ENCODE data around the gene CCL3. TPM values are rescaled to one million over a fixed set of nuclear protein-coding genes. Genes with fewer than 3 reads are reported as not detected.
"Not testable (repeated sequence)": the region's sequence is repeated elsewhere in the genome, so short reads cannot be mapped to it uniquely, and the experiment has no call there.

Gene CCL3
- polyA plus RNA-seq, 1 donor, result 3.1 TPM

DNA sequence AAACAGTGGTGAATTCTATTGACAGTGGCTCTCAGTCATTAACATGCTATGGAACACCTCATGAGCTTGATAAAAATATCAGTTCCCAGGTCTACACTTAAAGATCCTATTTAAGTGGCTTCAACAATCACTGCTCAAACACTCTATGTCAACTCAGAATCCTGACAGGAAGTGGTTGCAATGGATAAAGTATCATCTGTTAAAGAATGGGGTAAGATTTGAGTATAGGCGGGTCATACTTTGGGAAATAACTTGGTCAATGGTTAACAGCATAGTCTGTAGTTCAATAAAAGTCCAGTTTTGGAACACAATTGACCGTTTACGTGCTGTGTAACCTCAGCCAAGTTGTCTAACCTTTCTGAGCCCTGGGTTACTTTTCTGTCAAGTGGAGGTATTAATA is 2.5 kb downstream of the CCL3 start:
- not testable (repeated sequence) for DNase-seq (ENCODE audit: low read depth)

DNA sequence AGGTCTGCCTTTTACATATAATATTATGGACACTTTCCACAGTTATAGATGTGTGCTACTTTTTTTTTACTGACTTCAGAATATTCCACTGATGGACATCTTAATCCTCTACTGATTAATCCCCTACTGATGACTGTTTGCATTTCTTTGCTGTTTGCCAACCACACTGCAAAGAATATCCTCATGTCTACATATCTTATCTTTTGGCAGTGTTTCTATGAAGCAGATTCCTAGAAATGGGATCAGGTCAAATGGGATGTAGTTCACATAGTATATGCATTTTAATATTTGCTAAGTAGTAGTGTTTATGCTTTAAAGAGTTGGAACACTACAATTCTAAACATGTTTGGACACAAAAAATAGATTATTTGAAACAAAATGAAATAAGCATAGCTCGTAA is 3.2 kb downstream of the CCL3 start:
- no peak for DNase-seq (ENCODE audit: low read depth)

DNA sequence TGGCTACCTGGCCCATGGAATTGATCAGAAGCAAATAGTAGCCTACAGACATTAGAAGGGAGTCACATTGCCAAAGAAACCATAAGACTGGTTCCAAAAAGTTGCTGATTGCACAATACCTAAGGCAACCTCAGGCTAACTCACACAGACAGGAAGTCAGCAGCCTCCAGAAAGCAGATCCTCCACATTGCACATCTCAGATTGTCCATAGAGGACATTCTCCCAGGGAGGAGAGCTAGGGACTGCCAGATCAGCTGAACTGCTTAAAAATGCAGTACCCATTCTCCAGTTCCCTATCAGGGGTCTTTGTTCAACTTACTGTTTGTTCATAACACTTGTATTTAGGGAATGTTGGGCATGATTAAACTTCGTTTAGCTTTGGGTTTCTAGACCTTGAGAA is 4.2 kb downstream of the CCL3 start:
- no peak for DNase-seq (ENCODE audit: low read depth)

DNA sequence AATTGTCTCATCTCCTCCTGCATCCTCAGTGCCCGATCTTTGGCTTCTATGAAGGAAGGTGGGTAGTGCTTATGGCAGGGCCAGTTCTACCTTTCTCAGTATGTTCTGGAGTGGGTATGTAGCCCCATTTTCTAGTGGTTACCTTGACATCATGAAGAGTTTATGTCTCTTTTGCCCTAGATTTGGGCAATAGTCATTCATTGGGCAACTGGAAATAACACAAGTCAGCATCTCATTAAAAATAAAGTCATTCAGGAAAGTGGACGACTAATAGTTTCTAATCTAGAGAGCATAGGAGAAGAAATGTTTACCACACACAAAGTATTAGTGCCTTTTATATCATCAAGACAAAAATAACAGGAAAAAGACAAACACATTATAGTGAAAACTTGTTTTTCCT is 6.3 kb downstream of the CCL3 start:
- DNase-seq (ENCODE audit: low read depth), result not testable (repeated sequence)

DNA sequence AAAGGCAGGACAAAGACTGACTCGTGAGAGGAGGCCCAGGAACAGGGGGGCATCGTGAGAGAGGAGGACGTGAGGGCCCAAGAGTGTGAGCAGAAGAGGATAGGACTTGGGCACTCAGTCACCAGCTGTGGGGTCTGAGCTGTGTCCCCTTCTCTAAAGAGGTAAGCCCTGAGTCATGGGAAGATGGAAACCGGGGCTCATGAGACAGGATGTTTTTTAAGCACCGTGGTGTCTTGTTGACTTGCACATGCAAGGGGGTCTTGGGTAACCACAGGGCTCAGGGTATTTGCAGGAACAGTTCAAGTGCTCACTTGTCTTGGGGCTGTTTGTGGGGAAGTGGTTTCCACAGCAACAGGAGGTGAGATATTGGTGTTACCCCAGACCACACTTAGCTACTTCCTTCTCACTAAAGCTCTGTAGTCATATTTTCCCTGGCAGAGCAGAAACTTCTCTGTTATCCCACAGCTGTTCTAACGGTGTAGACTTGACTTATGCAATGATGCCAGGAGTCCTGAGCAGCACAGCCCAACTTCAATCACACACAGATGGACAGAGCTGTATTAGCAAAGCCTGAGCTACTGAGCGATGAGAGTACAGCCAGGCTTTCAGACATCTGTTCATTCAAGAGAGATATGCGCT is 7.3 kb downstream of the CCL3 start:
- not testable (repeated sequence) for DNase-seq (ENCODE audit: low read depth)

DNA sequence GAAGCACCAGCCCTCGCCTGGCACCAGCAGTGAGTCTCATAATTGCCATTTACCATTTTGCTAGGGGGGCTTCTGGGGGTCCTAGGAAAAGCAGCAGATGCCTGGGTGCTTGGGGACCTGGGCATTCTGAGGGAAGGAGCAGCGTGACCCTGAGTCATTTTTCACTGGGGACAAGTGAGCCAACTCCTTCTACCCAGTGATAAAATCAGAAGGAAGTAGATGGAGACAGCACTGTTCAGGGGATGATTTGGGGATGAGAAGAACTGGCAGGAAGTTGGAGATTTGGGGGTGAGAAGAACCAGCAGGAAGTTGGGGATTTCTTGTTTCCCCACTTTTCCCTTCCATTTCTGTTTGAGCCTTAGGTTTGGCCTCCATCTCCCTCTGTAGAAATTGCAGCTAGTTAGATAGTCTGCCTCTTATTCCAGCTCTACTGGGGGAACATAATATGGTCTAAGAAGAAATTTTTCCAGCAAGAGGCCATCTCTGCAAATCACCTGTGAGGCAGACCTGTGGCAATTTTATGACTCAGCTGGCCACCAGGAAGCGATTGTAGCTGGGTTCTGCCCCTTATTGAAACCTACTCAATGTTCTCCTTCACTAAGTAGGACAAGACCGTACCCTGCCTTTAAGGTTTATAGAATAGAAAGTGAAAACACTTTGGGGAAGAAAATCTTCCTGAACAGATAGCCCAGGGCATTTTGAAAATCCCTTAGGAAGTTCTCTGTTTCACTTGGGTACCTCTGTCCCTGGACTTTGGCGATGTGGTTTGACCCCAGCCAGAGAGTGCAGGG is 8.1 kb downstream of the CCL3 start:
- DNase-seq (ENCODE audit: low read depth), result not testable (repeated sequence)

DNA sequence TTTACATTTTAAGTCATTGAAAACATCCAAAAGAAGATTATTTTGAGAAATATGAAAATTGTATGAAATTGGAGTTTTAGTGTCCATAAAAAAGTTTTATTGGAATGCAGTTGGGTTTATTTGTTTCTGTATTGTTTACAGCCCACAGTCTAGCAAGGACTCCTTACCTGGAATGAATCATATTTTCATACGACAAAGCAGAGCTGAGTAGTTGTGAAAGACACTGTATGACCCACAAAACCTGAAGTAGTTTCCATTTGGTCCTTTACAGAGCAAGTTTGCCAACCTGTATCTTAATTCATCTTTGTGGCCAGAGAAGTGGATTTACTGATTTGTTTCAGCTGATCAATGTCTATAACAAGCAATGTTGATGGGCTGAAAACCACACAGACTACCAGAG is 15.6 kb downstream of the CCL3 start:
- DNase-seq (ENCODE audit: low read depth), result no peak

DNA sequence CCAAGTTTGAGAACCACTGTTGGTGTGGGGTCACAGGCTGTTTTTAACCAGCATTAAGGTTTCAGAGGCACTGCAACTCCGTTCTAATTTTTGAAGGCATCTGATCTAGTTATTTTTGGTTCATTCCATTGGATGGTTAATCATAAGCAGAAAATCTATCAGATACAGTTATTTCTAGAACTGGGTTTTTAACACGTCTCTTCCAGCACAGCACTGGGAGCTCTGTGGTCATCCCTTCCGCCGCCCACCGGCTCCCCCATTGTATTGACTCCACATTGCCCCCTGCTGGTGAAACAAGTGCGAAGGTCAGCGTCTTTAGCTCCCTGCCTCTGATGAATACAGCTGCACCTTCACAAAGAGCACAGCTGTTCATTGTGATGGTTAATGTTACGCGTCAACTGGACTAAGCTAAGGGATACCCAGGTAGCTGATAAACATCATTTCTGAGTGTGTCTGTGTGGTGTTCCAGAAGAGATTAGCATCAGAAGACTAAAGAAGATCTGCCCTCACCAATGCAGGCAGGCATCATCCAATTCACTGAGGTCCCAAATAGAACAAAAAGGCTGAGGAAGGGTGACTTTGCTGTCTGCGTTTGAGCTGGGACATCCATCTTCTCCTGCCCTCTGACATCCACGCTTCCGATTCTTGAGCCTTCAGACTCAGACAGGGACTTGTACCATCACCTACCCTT is 17.4 kb downstream of the CCL3 start:
- no peak for DNase-seq (ENCODE audit: low read depth)

DNA sequence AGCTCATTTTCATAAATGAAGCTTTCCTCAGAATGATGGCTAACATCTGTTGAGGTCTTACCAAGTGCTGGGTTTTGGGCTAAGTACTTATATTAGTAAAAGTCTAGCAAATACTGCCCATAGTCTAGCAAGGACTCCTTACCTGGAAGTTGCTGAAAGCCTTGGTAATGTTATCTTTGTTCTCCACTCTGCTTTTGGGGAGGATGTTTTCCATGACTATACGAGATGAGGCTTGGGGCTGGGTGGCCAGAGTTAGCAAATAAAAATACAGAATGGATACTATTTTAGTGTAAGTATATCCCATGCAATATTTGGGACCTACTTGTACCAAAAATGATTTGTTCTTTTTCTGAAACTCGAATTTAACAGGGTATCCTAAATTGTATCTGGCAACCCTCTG is 18.2 kb downstream of the CCL3 start:
- no peak for DNase-seq (ENCODE audit: low read depth)

DNA sequence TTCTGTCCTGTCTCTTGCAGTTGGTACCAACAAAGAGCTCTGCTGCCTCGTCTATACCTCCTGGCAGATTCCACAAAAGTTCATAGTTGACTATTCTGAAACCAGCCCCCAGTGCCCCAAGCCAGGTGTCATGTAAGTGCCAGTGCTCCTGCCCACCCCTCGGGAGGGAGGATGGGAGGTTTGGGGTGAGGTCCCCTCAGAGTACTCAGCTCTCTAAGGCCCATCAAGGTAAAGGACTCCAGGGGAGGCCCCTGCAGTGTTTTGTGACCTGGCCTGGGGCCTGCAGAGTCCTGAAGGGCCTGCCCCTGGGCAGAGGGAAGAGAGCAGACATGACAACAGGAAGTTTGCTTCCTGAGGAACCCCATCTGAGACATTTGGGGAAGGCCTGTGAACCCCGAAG is 19.5 kb downstream of the CCL3 start:
- no peak for DNase-seq (ENCODE audit: low read depth)

DNA sequence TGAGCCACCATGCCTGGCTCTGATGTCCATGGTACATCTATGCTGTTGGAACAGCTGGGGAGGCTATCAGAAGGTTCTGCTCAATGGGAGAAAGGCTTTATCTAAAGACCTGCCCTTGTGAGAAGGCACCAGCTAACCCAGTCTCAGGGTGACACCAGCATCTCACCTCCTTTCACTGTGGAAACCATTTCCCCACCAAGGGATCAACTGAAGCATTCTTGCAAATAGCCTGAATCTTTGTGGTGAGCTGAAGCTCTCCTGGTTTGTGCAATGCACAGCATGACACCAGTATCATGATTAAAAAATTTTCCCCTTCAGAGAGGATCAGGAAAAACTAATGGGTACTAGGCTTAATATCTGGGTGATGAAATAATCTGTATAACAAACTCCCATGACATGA is 20.8 kb downstream of the CCL3 start:
- DNase-seq (ENCODE audit: low read depth), result no peak

DNA sequence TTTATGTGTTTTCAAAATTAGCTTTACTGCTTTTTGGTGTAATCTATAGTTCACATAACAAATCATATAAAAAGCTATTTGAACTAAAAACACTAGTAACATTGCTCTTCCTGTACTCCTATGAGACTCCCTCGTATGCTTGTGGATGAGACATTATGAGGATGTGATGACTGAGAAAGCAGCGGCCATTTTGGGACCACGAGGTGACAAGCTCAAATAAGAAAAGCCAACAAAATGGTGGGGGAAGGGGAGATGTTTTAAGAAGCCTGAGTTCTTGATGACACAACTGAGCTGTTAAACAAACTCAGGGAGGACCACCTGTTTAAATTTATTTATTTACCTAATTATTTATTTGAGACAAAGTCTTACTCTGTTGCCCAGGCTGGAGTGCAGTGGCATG is 21.4 kb downstream of the CCL3 start:
- no peak for DNase-seq (ENCODE audit: low read depth)

DNA sequence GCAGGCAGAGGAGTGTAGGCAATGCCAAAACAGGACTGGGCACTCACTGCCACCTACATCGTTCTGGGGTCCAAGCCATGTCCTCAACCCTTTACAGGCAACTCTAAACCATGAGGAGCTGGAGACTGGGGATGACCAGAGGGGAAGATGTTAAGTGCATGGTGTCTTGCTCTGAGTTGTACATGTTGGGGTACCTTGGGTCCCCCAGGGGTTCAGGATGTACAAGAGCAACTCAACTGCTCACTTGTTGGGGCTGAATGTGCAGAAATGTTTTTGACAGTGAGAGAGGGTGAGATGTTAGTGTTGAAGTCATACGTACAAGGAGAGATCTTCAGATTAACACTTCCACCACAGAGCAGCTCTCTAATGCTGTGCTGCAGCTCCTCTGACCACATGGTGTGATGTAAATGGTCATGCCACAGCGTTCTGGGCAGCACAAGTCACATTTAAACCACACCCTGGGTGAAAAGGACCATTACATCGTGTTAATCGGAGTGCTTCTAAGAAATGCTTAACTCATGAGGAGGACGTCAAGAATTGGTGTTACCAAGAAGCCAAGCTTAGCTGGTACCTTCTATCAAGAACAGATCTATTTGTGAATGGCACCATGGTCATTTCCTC is 23.5 kb downstream of the CCL3 start:
- no peak for DNase-seq (ENCODE audit: low read depth)

DNA sequence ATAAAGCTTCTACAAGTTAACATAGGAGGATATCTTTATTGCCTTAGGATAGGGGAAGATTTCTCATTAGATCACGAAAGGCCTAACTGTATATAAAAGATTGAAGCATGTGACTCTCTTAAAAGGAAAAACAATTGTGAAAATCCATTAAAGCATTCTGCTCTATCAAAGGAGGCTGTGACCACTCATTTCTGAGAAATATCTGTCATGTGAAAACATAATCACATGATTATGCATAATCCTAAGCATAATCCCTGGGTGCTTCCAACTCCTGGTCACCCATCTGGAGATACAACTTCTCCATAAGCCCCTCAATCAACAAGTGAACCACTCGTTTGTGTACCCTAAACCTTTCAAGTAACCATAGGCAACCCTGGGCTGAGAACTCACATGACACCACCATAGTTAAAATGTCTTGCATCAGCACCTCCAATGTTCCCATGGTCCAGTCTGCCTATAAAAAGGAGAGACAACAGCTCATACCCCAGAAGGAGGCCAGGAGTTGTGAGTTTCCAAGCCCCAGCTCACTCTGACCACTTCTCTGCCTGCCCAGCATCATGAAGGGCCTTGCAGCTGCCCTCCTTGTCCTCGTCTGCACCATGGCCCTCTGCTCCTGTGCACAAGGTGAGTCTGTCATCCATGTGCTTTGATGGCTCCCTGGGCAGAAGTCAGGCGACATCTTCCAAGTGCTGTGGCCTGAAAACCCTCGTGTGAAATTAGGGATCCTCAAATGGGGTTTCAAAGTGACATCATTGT is 26.0 kb downstream of the CCL3 start, which contains the start of gene CCL18:
TSS of gene CCL18 (plus strand) at position 487 of the 756 bp plus-strand sequence. CDS start at position 558, 71 bp downstream.
- no peak for DNase-seq (ENCODE audit: low read depth)

DNA sequence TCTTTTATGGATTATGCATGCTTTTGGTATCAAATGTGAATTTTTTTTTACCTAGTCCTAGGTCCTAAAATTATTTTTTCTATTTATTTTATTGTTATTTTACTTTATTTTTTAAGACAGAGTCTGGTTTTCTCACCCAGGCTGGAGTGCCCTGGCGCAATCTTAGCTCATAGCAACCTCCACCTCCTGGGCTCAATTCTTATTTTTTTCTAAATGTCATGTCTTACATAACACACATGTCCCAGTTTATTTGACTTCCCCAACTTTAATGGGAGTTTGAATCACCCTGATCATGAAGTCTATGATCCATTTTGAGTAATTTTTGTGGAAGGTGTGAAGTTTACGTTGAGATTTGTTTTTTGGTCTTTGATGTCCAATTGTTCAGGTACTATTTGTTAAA is 29.1 kb downstream of the CCL3 start:
- DNase-seq (ENCODE audit: low read depth), result no peak

DNA sequence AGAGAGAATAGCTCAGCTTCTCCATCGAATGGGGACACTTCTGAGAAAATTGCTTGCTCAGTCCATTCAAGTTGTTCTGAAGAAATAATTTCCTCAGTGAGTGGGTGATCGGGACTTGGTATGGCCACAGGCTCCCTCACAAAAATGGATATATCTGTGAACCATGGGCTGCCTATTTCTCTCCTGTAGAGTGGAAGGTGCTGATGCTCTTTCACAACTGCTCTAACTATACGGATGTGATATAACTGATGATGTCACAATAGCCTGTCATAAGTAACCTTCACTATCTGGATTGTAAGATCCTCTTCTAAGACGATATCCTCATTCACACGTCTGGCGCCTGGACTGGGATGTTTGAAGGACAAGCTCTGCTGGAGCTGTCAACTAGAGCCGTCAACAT is 30.5 kb downstream of the CCL3 start:
- no peak for DNase-seq (ENCODE audit: low read depth)

DNA sequence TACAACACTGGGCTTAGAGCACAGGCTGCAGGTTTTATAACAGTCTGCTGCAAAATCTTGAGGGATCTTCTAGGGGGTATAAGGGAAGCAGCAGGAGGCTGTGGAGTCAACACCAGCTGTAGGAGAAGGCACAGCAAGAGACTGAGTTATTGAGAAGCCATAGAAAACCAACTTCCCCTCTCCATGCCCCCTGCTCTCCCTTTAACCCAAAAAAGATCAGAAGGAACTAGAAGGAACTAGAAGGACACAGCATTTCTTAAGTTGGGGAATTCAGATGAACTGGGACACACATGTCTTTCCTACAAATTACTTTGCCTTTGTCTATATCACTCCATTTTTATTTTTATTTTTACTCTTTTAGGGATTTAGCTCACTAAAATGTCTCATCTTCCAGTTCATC is 32.0 kb downstream of the CCL3 start:
- DNase-seq (ENCODE audit: low read depth), result no peak

DNA sequence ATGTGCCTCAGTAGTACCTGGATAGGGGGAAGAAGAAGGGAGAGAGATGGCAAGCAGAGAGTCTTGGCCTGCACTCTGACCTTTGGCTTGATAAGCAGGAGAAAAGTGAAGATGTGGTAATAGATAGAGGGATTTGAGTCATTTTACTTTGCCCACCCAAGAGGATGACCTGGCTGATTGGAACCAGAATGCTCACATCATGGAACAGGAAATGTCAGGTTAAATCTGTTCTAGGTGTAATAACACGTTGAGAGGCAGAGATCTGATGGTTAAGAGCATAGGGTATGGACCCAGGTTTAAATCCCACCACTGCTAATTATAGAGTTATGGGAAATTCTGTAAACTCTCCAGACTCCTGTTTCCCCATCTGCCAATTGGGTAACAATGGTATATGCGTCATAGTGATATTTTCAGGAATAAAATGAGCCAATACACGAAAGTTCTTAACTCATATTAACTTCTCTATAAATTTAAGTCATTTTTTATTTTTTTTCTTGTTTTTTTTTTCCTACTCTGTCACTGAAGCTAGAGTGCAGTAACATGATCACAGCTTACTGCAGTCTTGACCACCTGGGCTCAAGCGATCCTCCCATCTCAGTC is 33.9 kb downstream of the CCL3 start:
- DNase-seq (ENCODE audit: low read depth), result no peak

DNA sequence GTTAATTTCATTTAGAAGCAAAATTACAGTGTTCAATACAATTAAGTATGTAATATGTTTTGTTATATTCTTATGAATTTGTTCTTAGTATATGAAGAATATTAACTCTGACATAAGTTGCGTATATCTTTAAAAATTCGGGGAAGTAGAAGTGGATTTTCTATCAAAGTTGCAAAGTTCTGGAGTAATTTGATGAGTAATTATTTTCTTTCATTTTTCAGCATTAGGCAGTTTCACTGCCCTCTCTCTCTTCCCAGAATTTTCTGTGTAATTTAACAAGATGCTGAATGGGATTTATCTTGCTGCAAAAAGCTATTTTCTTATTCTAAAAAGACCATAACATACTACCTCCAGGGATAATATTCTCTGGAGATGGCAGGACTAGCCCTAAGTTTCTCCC is 34.8 kb downstream of the CCL3 start:
- DNase-seq (ENCODE audit: low read depth), result no peak

DNA sequence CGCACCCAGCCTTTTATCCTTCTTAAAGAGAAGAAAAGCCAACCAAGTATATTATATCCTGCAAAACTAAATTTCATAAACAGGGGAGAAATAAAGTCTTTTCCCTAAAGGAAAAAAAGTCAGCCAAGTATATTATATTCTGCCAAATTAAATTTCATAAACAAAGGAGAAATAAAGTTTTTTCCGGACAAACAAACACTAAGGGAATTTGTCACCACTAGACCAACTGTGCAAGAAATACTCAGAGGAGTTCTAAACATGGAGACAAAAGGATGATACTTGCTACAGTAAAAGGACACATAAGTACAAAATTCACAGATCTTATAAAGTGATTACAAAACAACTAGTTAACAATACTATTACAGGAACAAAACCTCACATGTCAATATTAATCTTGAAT is 40.3 kb downstream of the CCL3 start:
- no peak for DNase-seq (ENCODE audit: low read depth)

DNA sequence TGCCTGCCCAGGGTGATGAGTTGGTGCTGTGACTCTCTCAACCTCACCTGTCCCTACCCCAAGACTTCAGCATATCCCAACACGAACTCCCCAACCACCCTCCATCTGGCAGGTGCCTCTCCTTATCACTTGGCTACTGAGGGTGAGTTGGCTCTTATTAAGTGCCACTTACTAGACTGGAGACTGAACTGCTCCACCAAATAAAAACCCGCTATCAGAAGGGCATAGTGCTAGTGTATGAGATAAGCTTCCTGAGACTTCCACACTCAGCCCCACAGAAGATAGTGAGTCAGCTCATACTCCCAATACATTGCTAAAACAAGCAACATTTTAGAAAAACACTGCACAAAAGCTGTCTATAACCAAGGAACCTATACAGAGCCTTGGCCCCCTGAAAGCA is 41.9 kb downstream of the CCL3 start:
- DNase-seq (ENCODE audit: low read depth), result no peak

Measured in forelimb muscle (tissue), 1 donor.